Gastroesophageal sphincter (tissue), 4 donors: Measurements from ENCODE around the gene CXCR3. TPM values are rescaled to one million over a fixed set of nuclear protein-coding genes. Genes with fewer than 3 reads are reported as not detected.
"Not testable (repeated sequence)": the region's sequence is repeated elsewhere in the genome, so short reads cannot be mapped to it uniquely, and the experiment has no call there.

Experiments used
- ATAC-seq: fragments of 150-250 bp; one replicate; pipeline ENCODE4 v1.9.1; 2016; ENCODE audit warnings: mild to moderate bottlenecking, moderate library complexity
- H3K27ac ChIP-seq, 4 donors: fragments of 200-600 bp; sonication (generic) in 3 of 4; 1 replicate in 3 of 4; 2 replicates in 1 of 4; pipeline ENCODE4 v1.5.1; 2016 to 2019
- H3K27me3 ChIP-seq: fragments of 200-600 bp; sonication (generic); one replicate; pipeline ENCODE4 v1.5.1; 2019
- H3K36me3 ChIP-seq, 2 donors: fragments of 200-600 bp; sonication (generic); one replicate each; pipeline ENCODE4 v1.5.1; 2019; ENCODE audit warnings: control low read depth in 1 of 2
- H3K4me1 ChIP-seq, 3 donors: fragments of 200-600 bp; sonication (generic); 1 replicate in 2 of 3; 2 replicates in 1 of 3; pipeline ENCODE4 v1.5.1; 2016 to 2019; ENCODE audit warnings: control low read depth in 2 of 3
- H3K4me3 ChIP-seq, 2 donors: fragments of 200-600 bp; sonication (generic); one replicate each; pipeline ENCODE4 v1.5.1; 2019; ENCODE audit warnings: mild to moderate bottlenecking in 1 of 2, moderate library complexity in 1 of 2
- H3K9me3 ChIP-seq, 3 donors: fragments of 200-600 bp; sonication (generic); one replicate each; pipeline ENCODE4 v1.5.1; 2017 to 2019; ENCODE audit warnings: control low read depth in 2 of 3
- EP300 ChIP-seq: sonication (generic); formaldehyde crosslinking; IDR thresholded peaks from one replicate; pipeline ENCODE4 v1.6.1; 2017; ENCODE audit warnings: antibody characterized with exemption, mild to moderate bottlenecking
- POLR2A ChIP-seq, 2 donors: fragments of 450-650 bp; IDR thresholded peaks; one replicate each; pipeline ENCODE4 v1.6.1; 2017; ENCODE audit warnings: antibody characterized with exemption in 2 of 2, mild to moderate bottlenecking in 2 of 2, moderate library complexity in 1 of 2
- POLR2AphosphoS5 ChIP-seq: sonication (generic); formaldehyde crosslinking; IDR thresholded peaks from one replicate; pipeline ENCODE4 v1.6.1; 2017; ENCODE audit warnings: antibody characterized with exemption
- WGBS, 2 donors: methylation state at CpG; one replicate each; pipeline ENCODE4 v1.1.5; 2018; ENCODE audit warnings: low coverage in 1 of 2; 5-methylcytosine and 5-hydroxymethylcytosine counted together
- total RNA-seq, 4 donors: library from RNA; depleted of rRNA; stranded (reverse); fragments of >200 nt; gene quantifications; one replicate each; pipeline ENCODE4 v1.1.0, GENCODE V29; 2016
- TF ChIP-seq, protein P1 (sequence below), 4 experiments: fragments of 200-600 bp in 2 of 4; fragments of 450-650 bp in 2 of 4; sonication (generic) in 1 of 4; IDR thresholded peaks; one replicate each; pipeline ENCODE4 v1.5.1; 2017 to 2019; ENCODE audit warnings: antibody characterized with exemption in 4 of 4, mild to moderate bottlenecking in 2 of 4, moderate library complexity in 2 of 4

The CXCR3 gene
- total RNA-seq, 4 donors from 2014 or later: 0.54 TPM; not detected in 3

DNA sequence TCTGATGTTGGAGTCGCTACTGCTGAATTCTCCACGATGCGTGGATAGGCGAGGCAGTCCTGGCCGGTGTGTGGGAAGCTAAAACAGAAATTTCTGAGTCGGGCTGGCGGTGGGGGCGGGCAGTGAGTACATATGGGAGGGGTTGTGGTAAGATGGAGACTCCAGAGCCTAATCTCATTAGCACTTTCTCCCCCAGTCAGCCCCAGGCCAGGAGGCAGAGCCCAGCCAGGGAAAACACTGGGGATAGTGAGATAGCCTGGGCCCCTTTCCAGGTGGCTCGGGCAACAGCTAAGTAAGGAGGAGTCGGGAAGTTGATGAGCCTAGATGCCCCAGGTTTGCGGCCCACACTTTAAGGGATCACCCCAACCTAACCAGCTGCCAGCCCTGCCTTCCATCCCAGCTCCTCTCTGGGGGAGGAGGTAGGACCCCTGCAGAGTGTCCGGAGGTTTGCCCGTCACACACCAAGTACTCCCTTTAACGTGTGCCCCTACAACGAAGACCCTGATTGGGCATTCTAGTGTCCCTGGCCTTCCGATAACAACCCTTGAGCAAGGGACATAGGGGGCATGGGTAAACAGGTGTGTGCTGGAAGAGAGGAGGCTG is 46.7 kb upstream of the CXCR3 start:
- no peak for ATAC-seq
- H3K36me3 ChIP-seq: no peaks in the 10 kb centered on the region
- TF ChIP-seq POLR2A (IDR thresholded peaks at IDR 0.05) (no peak), EP300 (no peak), POLR2AphosphoS5 (no peak)
- TF ChIP-seq, protein P1, sequence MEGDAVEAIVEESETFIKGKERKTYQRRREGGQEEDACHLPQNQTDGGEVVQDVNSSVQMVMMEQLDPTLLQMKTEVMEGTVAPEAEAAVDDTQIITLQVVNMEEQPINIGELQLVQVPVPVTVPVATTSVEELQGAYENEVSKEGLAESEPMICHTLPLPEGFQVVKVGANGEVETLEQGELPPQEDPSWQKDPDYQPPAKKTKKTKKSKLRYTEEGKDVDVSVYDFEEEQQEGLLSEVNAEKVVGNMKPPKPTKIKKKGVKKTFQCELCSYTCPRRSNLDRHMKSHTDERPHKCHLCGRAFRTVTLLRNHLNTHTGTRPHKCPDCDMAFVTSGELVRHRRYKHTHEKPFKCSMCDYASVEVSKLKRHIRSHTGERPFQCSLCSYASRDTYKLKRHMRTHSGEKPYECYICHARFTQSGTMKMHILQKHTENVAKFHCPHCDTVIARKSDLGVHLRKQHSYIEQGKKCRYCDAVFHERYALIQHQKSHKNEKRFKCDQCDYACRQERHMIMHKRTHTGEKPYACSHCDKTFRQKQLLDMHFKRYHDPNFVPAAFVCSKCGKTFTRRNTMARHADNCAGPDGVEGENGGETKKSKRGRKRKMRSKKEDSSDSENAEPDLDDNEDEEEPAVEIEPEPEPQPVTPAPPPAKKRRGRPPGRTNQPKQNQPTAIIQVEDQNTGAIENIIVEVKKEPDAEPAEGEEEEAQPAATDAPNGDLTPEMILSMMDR (IDR thresholded peaks at IDR 0.05): no peak
- no peak overlapping the region for H3K4me3 ChIP-seq
- H3K9me3 ChIP-seq: no peaks in the 10 kb centered on the region
- 86 to 100% methylated on average over 1 to 14 of the region's 16 CpGs for WGBS, 2 donors
- H3K4me1 ChIP-seq: no peaks in the 10 kb centered on the region
- no peak overlapping the region for H3K27ac ChIP-seq
- no peaks in the 10 kb centered on the region for H3K27me3 ChIP-seq

DNA sequence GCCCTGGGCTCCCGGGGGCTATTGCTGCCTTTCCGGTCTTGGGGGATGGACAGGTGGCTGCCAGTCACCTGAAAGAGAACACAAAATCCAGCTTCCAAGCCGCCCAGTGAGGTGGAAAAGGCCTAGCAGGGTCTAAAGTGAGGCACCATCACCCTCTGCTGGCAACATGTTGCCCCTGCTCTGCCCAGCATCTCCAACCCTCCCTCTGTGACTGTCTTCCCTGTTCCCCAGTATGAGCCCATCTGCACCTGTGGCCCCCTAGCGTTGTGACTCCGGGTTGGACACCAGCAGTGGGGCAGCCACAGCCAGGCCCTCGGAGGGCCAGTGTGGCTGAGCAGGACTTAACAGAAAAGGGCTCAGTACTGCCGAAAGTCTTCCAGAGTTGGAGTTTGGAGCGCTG is 45.9 kb upstream of the CXCR3 start:
- not testable (repeated sequence) for ATAC-seq, H3K27ac ChIP-seq
- WGBS, 2 donors: no CpG with 5 or more reads among the region's 8 CpGs

DNA sequence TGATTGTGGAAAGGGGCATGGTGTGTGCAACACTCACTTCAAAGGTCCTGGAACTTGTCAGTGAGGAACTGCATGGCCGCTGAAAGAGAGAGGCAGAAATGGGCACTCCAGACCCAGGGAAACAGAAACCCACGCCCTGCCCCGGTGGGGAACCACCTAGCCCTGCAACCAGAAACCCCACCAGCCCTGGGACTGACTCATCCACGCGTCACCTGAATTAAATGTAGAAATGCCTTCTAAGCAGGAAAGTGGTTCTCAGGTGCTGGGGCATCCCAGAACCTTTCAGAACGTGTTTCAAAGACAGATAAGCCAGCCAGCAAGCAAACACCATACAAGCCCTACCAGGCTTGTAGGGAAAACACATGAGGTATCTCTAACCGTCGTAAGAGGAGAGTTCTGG is 44.9 kb upstream of the CXCR3 start:
- WGBS, 2 donors: 72% methylated on average over 2 of the region's 8 CpGs; no CpG with 5 or more reads in 1 of the 2 donors
- not testable (repeated sequence) for H3K27me3 ChIP-seq, H3K4me3 ChIP-seq, H3K9me3 ChIP-seq, H3K36me3 ChIP-seq, H3K4me1 ChIP-seq, H3K27ac ChIP-seq, ATAC-seq

More for the DNA sequence above, 45.9 kb upstream of the CXCR3 start:
- H3K9me3 ChIP-seq, H3K27me3 ChIP-seq, H3K4me3 ChIP-seq, H3K36me3 ChIP-seq, H3K4me1 ChIP-seq: not testable (repeated sequence)

DNA sequence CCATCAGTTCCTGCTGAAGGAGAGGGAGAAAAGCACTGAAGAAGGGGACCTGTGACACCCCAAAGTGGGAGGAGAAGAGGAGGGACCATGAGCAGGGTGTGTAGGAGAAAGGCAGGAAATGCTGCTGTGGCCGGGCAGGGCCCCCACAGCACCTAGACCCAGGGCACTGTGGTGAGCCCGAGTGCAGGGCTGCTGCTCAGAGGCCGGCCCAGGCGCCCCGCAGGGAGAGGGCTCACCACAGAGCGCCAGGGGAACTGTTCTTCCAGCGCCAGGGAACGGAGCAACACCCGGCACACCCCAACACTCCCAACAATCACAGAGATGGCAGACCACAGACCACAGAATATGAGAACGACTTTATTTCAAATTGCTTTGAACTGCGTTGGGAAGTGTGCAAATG is 44.3 kb upstream of the CXCR3 start:
- H3K4me1 ChIP-seq, H3K4me3 ChIP-seq, ATAC-seq, H3K36me3 ChIP-seq, H3K9me3 ChIP-seq, H3K27me3 ChIP-seq, H3K27ac ChIP-seq: not testable (repeated sequence)
- WGBS, 2 donors: 60% methylated on average over 1 of the region's 11 CpGs; no CpG with 5 or more reads in 1 of the 2 donors

DNA sequence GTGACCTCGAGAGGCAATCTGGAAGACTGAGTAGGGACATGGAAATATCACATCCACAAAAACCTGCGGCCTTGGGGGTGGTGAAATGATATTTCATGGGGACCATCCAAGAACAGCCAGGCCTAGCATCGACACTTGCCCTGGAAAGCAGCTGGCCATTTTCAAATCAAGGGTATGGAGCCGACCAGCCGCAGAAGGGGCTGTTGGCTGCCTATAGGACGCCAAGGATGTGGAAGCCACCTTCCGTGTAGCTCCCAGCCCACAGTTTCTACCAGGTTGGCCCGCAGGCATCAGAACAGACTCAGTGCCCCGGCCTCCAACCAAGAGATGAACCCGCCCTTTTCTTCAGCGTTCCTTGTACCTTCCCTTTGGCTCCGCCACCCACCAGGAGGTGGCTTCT is 43.6 kb upstream of the CXCR3 start:
- Histone ChIP-seq H3K36me3 (no peaks in the 10 kb centered on the region), H3K27ac (no peak overlapping the region), H3K4me3 (no peak overlapping the region), H3K9me3 (no peaks in the 10 kb centered on the region), H3K27me3 (no peaks in the 10 kb centered on the region), H3K4me1 (no peaks in the 10 kb centered on the region)
- 67% methylated on average over 1 of the region's 12 CpGs; no CpG with 5 or more reads in 1 of the 2 donors for WGBS, 2 donors
- no peak for TF ChIP-seq POLR2A (IDR thresholded peaks at IDR 0.05)
- TF ChIP-seq POLR2AphosphoS5: no peak
- TF ChIP-seq EP300: no peak
- TF ChIP-seq, protein P1 (IDR thresholded peaks at IDR 0.05): no peak
- no peak for ATAC-seq

DNA sequence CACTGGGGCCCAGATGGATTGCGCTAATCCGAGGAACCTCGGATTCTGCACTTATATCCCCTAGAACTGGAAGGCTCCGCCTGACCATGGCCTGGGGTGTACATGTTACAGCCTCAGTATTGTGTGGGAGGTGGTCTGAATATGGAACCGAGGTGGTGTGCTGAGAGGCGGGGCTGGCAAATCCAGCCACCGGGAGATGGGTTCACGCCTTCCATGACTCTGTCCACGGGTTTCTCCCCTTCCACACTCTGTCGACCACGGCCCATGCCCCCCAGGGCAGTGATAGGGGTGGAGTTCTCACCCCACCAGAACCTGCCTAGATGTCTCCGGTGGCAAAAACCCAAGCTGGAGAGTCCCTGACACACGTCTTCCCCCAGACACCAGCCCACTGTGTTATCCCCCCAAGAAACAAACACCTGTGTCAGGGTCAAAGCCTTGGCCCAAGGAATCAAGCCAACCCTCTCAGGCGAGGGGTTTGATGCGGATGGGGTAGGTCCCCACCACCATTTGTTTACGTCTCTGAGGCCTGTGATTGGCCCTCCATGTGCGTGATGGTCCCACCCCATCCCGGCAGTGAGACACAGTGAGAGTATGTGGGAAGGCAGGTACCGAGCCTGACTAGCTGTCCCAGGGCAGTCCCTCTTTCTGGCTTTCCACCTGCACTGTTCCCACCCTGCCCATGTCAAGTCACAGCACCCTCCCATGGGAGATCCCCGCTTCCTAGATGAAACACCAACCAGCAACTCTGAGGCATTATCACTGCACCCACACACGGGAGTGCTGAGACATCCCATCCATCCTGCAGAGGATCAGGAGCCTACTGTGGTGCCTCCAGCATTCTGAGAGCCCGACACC is 42.5 kb upstream of the CXCR3 start:
- TF ChIP-seq POLR2AphosphoS5 (no peak), POLR2A (IDR thresholded peaks at IDR 0.05) (no peak), EP300 (no peak)
- TF ChIP-seq, protein P1 (IDR thresholded peaks at IDR 0.05): no peak
- H3K9me3 ChIP-seq: no peaks in the 10 kb centered on the region
- H3K36me3 ChIP-seq: no peaks in the 10 kb centered on the region
- no peak overlapping the region for H3K4me3 ChIP-seq
- H3K27ac ChIP-seq: no peak overlapping the region
- no peak for ATAC-seq
- H3K4me1 ChIP-seq: no peaks in the 10 kb centered on the region
- 88% methylated on average over 10 of the region's 22 CpGs; no CpG with 5 or more reads in 1 of the 2 donors for WGBS, 2 donors
- no peaks in the 10 kb centered on the region for H3K27me3 ChIP-seq
